CD4-positive, alpha-beta T cell treated with Interleukin-12 subunit alpha and Interleukin-12 subunit beta, for 1 hour (primary cell): ENCODE data around the gene CTSO.
"Not testable (repeated sequence)": the region's sequence is repeated elsewhere in the genome, so short reads cannot be mapped to it uniquely, and the experiment has no call there.

Experiments used
- DNase-seq: peaks from one replicate; pipeline ENCODE4 v3.0.0-alpha.2; 2020

CTSO gene

DNA sequence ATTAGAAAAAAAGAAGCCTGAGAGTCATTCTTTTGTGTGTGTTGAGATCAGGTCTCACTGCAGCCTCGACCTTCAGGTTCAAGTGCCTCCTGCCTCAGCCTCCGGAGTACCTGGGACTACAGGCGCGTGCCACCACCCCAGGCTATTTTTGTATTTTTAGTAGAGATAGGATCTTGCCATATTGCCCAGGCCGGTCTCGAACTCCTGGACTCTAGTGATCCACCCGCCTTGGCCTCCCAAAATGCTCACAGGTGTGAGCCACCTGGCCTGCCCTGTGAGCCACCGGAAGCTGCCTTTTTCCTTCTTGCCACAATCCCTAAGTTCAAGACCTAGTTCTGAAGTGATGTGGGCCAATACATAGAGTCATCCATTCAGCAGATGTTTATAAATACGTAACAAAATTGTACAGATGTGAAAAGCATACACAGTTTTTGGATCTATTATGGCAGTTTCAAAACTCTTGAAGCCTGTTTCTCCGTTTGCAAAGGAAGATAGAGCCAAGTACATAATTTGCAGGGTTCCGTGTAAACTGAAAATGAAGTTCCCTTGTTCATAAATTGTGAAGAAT, 536 bp upstream of the CTSO start:
- DNase-seq: no peak

DNA sequence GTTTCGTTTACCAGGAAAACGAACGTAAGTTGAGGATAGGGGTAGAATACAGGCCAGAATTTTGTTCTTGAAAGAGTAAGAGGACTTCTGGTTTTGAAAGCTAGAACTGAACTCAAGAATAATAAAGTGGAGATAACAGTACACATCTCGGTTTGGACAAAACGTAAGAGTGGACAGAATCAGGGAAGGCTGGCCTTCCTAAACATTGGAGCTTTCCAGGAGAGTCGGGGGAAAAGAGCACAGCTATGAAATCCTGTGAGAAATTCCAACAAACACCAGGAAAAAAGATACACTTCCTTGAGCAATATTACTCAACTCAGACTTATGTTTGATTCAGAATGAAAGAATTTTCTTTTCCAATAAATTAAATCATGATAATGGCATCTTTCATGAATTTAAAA, 1.2 kb downstream of the CTSO start:
- DNase-seq: no peak

GRCh38 chr4:155950461-155950860, 3.2 kb downstream of the CTSO start:
- no peak for DNase-seq

DNA sequence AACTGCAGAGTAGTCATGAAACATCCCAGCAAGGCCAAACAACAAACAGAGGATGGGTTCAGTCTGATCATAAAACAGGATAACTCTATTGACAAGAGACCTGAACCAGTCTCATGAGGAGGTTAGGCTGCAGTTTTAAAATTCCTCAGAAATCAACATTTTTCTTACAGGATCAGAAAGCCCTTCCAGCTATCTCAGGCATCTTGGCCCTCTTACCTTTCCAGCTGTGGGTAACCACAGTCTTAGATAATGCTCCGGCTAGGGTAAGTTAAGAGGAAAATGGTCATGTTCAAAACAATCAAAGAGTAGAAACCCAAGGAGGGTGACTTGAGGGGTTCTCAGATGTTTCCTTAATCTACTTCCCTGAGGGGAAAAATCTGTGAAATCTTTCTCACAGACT, 5.1 kb downstream of the CTSO start:
- DNase-seq: no peak

- no peak for DNase-seq
Measured at GRCh38 chr4:155946486-155946885, 7.2 kb downstream of the CTSO start.

- DNase-seq: no peak
Measured at GRCh38 chr4:155944516-155944915, 9.2 kb downstream of the CTSO start.

- DNase-seq: no peak
Measured at GRCh38 chr4:155943605-155944291, 9.9 kb downstream of the CTSO start.

DNA sequence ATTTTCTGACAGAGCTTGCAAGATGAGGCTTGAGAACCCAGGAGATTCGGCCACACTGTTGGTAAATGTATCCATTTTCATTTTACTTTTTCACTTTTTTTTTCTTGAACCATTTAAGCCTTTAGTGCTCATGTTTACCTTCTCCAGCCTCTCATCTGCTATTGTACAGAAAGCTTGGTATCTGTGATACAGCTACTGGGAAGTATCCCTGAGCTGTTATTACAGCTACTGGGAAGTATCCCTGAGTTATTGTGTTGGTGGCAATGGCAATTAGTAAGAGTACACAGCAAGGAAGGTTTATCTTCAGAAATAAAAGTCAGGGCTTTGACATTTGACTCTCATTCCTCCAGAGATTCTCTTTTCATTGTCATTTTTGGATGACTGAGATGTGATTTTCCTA, 11.8 kb downstream of the CTSO start:
- DNase-seq: no peak

- DNase-seq: no peak
Measured at GRCh38 chr4:155941085-155941790, 12.4 kb downstream of the CTSO start.

GRCh38 chr4:155935389-155935986, 18.2 kb downstream of the CTSO start:
- no peak for DNase-seq

DNA sequence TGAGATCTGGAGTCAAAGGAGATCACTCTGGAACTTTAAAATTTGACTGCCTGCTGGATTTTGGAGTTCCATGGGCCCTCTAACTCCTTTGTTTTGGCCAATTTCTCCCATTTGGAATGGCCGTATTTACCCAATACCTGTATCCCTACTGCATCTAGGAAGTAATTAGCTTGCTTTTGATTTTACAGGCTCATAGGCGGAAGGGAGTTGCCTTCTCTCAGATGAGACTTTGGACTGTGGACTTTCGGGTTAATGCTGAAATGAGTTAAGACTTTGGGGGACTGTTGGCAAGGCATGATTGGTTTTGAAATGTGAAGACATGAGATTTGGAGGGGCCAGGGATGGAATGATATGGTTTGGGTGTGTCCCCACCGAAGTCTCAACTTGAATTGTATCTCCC, 19.0 kb downstream of the CTSO start:
- not testable (repeated sequence) for DNase-seq

- DNase-seq: no peak
Measured at GRCh38 chr4:155931634-155932033, 22.0 kb downstream of the CTSO start.

DNA sequence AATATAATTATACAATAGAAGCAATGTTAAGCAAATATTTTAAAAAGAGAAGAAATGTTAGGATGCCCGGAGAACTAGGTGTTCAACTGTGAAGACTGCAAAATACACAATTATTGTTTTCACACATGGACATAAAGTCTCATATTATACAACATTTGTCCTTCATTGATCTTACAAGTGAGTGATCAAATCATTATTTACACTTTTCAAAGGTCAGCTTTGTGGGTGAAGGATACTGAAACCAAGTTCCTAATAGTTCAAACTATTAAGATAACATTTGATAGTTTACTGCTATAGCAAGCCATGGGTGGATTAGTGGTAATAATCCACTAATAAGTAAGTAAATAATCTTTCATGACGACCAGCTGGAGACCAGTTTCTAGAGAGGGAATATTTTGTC, 23.3 kb downstream of the CTSO start:
- DNase-seq: no peak

DNA sequence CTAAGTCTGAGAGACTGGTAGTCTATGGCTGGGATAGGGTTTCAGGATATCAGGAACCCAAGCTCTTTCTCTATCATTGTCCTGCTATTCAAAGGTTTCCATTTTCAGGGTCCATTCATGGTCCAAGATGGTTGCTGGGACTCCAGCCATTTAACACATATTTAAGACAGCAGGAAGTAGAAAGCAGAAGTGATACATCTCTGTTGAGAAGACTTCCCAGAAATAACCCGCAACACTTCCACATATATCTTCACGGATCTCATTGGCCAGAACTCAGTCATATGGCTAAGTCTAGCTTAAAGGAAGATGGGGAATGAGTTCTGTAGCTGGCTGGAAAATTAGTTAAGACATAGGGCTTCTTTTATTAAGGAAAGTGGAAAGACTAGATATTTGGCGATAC, 23.8 kb downstream of the CTSO start:
- no peak for DNase-seq

DNA sequence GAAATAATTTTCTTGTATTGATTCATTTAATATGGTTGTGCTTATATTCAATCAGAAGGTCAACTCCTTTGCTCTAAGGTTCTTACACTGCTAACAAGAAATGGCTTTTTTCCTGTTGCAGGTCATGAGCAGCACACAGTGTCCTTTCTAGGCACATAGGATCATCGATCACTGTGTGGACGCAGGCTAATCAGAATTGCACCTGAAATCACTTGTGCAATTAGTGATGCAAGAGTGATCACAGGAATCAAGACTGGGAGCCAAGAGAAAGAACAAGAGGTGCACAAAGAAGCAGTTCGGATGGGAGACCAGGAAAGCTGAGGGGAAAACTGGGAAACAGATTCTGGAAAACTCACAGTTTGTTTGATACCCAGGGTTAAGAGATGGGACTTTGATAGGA, 29.0 kb downstream of the CTSO start:
- DNase-seq: no peak

DNA sequence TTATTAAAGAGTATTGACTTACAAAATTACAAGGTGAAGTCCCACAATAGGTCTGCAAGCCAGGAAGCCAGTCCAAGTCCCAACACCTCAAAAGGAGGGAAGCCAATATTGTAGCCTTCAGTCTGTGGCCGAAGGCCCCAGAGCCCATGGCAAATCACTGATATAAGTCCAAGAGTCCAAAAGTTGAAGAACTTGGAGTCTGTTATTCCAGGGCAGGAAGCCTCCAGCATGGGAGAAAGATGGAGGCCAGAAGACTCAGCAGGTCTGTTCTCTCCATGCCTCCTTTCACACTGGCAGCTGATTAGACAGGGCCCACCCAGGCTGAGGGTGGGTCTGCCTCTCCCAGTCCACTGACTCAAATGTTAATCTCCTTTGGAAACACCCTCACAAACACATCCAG, 32.1 kb downstream of the CTSO start:
- DNase-seq: no peak

GRCh38 chr4:155914782-155915181, 38.9 kb downstream of the CTSO start:
- DNase-seq: no peak

DNA sequence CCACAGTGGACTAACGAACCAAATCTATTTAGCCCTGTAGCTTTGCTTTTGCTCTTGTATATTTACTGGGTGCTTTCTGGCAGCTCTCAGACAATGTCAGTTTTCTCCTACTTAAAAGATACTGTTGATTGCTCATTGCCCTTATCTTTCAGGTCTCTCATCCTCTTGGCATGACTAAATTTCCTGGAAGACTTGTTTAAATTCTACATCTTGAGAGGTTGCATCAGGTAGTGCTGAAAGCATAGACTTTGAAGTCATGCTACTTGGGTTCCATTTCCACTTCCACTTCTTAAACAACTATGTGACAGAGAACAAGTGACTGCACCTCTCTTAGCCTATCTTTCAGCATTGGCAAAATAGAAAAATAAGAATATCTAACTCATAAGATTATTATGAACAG, 41.8 kb downstream of the CTSO start:
- no peak for DNase-seq

- no peak for DNase-seq
Measured at GRCh38 chr4:155909615-155910226, 43.9 kb downstream of the CTSO start.

- DNase-seq: no peak
Measured at GRCh38 chr4:155908187-155909139, 45.2 kb downstream of the CTSO start.

DNA sequence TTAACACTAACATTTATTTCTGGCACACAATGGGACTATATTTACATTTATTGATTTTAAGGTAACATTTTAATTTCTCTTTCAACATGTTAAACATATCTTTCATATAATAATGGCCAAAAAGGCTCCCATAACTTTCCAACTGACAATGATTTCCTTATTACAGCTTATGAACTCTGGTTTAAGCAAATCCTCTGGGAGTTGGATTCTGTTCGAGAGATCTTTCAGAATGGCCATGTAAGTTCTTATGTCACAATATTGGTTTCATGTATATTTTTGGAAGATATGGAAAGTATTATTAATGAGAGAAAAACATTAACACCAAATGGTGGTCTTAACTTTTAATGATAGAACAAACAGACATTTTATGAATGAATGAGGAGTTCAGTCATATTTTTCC, 46.1 kb downstream of the CTSO start:
- DNase-seq: no peak

GRCh38 chr4:155906554-155907247, 47.0 kb downstream of the CTSO start:
- no peak for DNase-seq
